HL-60 (cell line): ENCODE measurements around the gene TESPA1.
A peak's percentile ranks its signal among the peaks of the same experiment; 100 is the strongest.

Experiments used
- DNase-seq, 2 experiments: peaks; one replicate each; pipeline ENCODE4 v3.0.0-alpha.2; 2010 to 2020; ENCODE audit warnings: low read depth in 1 of 2, low spot score in 1 of 2
- H3K27ac ChIP-seq: fragments of 250-450 bp; sonication (Bioruptor Pico); replicated peaks from 2 replicates; pipeline ENCODE4 v1.5.1; 2020; ENCODE audit warnings: mild to moderate bottlenecking, moderate library complexity
- H3K27me3 ChIP-seq: fragments of 250-450 bp; sonication (Bioruptor Pico); 2 replicates; pipeline ENCODE4 v1.5.1; 2021; ENCODE audit warnings: mild to moderate bottlenecking, moderate library complexity; ENCODE audit not compliant: insufficient read depth, poor library complexity, severe bottlenecking
- H3K4me3 ChIP-seq: replicated peaks from 2 replicates; pipeline ENCODE4 v1.5.1; 2011; ENCODE audit warnings: mild to moderate bottlenecking, control low read depth, low read length; ENCODE audit not compliant: insufficient read depth
- CTCF ChIP-seq: IDR thresholded peaks from one replicate; pipeline ENCODE4 v1.5.1; 2011; ENCODE audit warnings: low read length, control low read depth, inconsistent platforms; ENCODE audit not compliant: insufficient read depth
- GABPA ChIP-seq: IDR thresholded peaks from 2 replicates; pipeline ENCODE4 v1.6.1; 2012; ENCODE audit warnings: low read depth
- POLR2AphosphoS5 ChIP-seq: IDR thresholded peaks from 2 replicates; pipeline ENCODE4 v1.6.1; 2012; ENCODE audit warnings: low read depth
- REST ChIP-seq: IDR thresholded peaks from 2 replicates; pipeline ENCODE4 v1.6.1; 2012; ENCODE audit warnings: low read depth; ENCODE audit not compliant: insufficient replicate concordance
- SPI1 ChIP-seq: IDR thresholded peaks from 2 replicates; pipeline ENCODE4 v1.6.1; 2012; ENCODE audit warnings: low read depth, mild to moderate bottlenecking, borderline replicate concordance

TESPA1 gene

GRCh38 chr12:55024575-55024974, 40.0 kb upstream of the TESPA1 start:
- Histone ChIP-seq H3K27me3 (peaks cover 35% of the 10 kb centered on the region), H3K4me3 (no peak overlapping the region), H3K27ac (no peak overlapping the region)
- no peak for DNase-seq
- TF ChIP-seq REST: no peak
- TF ChIP-seq GABPA: no peak
- no peak for TF ChIP-seq POLR2AphosphoS5
- no peak for TF ChIP-seq CTCF
- TF ChIP-seq SPI1: no peak

GRCh38 chr12:55019784-55020183, 35.2 kb upstream of the TESPA1 start, which contains the start of gene NEUROD4:
NEUROD4 (plus strand) TSS chr12:55019974; CDS start chr12:55026440, 6,466 bp downstream.
- Histone ChIP-seq H3K4me3 (no peak within 1 kb of the TSS), H3K27me3 (peaks cover 31% of the 10 kb centered on the region), H3K27ac (no peak within 1 kb of the TSS)
- peak; percentile 96 for TF ChIP-seq REST
- no peak for TF ChIP-seq POLR2AphosphoS5
- peak in 1 of 2 experiments; percentile 16 for DNase-seq

GRCh38 chr12:55017416-55017925, 32.9 kb upstream of the TESPA1 start:
- Histone ChIP-seq H3K27me3 (peaks cover 21% of the 10 kb centered on the region), H3K4me3 (no peak overlapping the region), H3K27ac (no peak overlapping the region)
- no peak for DNase-seq
- TF ChIP-seq SPI1 (no peak), GABPA (no peak), REST (no peak), POLR2AphosphoS5 (no peak), CTCF (no peak)
